Stomach (tissue), 9 donors: ENCODE data around the gene NHLH1. TPM values are rescaled to one million over a fixed set of nuclear protein-coding genes. Genes with fewer than 3 reads are reported as not detected.

ENCODE experiments used
- DNase-seq, 2 donors: peaks; one replicate each; pipeline versions ENCODE4 v3.0.0 to v3.0.0-alpha.2; 2013 to 2019
- H3K27ac ChIP-seq, 5 donors: fragments of 200-600 bp in 4 of 5; sonication (generic) in 4 of 5; one replicate each; pipeline ENCODE4 v1.5.1; 2013 to 2019; ENCODE audit warnings: mild to moderate bottlenecking in 1 of 5, moderate library complexity in 1 of 5
- H3K27me3 ChIP-seq, 3 donors: fragments of 200-600 bp; sonication (generic); one replicate each; pipeline ENCODE4 v1.5.1; 2017 to 2019; ENCODE audit warnings: mixed run types in 1 of 3
- H3K36me3 ChIP-seq, 4 donors: fragments of 200-600 bp; sonication (generic); 1 replicate in 3 of 4; 2 replicates in 1 of 4; pipeline ENCODE4 v1.5.1; 2016 to 2019
- H3K4me1 ChIP-seq, 4 donors: fragments of 200-600 bp; sonication (generic); one replicate each; pipeline ENCODE4 v1.5.1; 2016 to 2019
- H3K4me3 ChIP-seq, 4 donors: fragments of 200-600 bp; sonication (generic) in 3 of 4; one replicate each; pipeline ENCODE4 v1.5.1; 2016 to 2019; ENCODE audit warnings: mild to moderate bottlenecking in 1 of 4
- H3K9me3 ChIP-seq, 4 donors: fragments of 200-600 bp; sonication (generic); one replicate each; pipeline ENCODE4 v1.5.1; 2016 to 2019
- EP300 ChIP-seq: sonication (generic); formaldehyde crosslinking; IDR thresholded peaks from one replicate; pipeline ENCODE4 v1.6.1; 2017; ENCODE audit warnings: antibody characterized with exemption
- POLR2A ChIP-seq, 4 donors: fragments of 450-650 bp; IDR thresholded peaks; one replicate each; pipeline ENCODE4 v1.6.1; 2016; ENCODE audit warnings: antibody characterized with exemption in 4 of 4, control low read depth in 2 of 4, mild to moderate bottlenecking in 1 of 4, moderate library complexity in 1 of 4
- POLR2AphosphoS5 ChIP-seq, 3 donors: sonication (generic); formaldehyde crosslinking; IDR thresholded peaks; one replicate each; pipeline ENCODE4 v1.6.1; 2016; ENCODE audit warnings: antibody characterized with exemption in 3 of 3
- WGBS, 5 donors: extraction: QIAGEN DNeasy Blood & Tissue Kit in 3 of 5; methylation state at CpG; one replicate each; pipeline versions ENCODE4 v1.1.5 to v1.1.7; 2013 to 2018; 5-methylcytosine and 5-hydroxymethylcytosine counted together
- intact Hi-C: fragments of 100-400 bp; cut with DNase I; formaldehyde crosslinking; loops from one replicate; pipeline ENCODE4 v1.15.1; 2023; ENCODE audit warnings: low total_unique reads
- polyA plus RNA-seq, 3 donors: library from polyadenylated mRNA; stranded (reverse); fragments of 200-250 nt; gene quantifications; one replicate each; pipeline ENCODE4 v1.2.3, GENCODE V29; 2013
- small RNA-seq, 4 donors: library from RNA; depleted of rRNA; stranded (forward); fragments of <200 nt; gene quantifications; one replicate each; pipeline ENCODE3, GENCODE V24; 2016
- total RNA-seq, 5 donors: library from RNA; depleted of rRNA; stranded (reverse); fragments of >200 nt; gene quantifications; one replicate each; pipeline versions ENCODE4 v1.1.0 to v1.2.3, GENCODE V29; 2014 to 2016
- TF ChIP-seq, protein P1 (sequence below), 7 experiments: fragments of 450-650 bp in 4 of 7; fragments of 200-600 bp in 3 of 7; sonication (generic) in 3 of 7; IDR thresholded peaks; one replicate each; pipeline ENCODE4 v1.5.1; 2016 to 2019; ENCODE audit warnings: antibody characterized with exemption in 7 of 7, control low read depth in 2 of 7, mild to moderate bottlenecking in 1 of 7
- donor health status: healthy with polysubstance abuse.
- donor health status: Bipolar disorder and iron deficiency.
- donor health status: healthy.

Gene NHLH1
- total and polyA plus RNA-seq, 8 donors: 0.08 TPM; not detected in 7

DNA sequence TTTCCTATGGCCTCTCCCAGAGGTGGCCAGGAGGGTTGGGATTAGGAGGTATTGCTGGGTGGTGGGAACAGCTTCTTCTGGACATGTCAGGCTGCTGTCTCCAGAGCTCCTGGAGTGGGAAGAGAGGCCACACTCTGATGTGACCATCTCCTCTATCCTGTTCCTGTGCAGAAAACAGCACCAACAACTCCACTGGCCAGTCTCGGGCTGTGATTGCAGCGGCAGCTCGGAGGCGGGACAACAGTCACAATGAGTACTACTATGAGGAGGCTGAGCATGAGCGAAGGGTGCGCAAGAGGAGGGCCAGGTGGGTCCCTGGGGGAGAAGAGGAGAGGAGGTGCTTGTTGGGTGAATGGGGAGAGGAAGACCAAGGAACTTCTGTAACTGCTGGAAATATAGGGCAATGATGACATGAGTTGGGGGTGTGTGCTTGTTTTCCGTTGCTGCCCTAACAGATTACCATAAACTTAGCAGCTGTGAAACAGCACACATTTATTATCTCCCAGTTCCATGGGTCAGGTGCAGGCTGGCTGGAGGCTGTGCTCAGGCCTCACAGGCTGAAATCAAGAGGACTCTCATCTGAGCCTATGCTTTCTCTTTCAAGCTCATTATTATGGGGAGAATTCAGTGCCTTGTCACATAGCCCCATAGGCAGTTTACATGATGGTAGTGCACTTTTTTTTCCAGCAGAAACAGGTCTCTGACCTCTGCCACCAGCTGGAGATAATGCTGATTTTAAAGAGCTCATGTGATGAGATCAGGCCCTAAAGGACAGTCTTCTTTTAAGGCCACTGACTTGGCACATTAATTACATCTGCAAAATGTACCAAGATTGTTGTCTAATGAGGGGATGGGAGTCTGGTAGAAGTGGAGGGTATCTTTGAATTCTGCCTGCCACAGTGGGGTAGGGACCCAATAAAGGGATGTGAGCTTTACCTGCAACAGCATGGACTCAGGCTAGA lies 54.3 kb downstream of the NHLH1 start:
- no peak overlapping the region for H3K4me3 ChIP-seq
- WGBS, 5 donors: 93 to 95% (median 94%) methylated on average over 7 of the region's 7 CpGs
- H3K27ac ChIP-seq: no peak overlapping the region
- no peak for TF ChIP-seq EP300
- TF ChIP-seq POLR2A (IDR thresholded peaks at IDR 0.05): no peak
- TF ChIP-seq, protein P1, sequence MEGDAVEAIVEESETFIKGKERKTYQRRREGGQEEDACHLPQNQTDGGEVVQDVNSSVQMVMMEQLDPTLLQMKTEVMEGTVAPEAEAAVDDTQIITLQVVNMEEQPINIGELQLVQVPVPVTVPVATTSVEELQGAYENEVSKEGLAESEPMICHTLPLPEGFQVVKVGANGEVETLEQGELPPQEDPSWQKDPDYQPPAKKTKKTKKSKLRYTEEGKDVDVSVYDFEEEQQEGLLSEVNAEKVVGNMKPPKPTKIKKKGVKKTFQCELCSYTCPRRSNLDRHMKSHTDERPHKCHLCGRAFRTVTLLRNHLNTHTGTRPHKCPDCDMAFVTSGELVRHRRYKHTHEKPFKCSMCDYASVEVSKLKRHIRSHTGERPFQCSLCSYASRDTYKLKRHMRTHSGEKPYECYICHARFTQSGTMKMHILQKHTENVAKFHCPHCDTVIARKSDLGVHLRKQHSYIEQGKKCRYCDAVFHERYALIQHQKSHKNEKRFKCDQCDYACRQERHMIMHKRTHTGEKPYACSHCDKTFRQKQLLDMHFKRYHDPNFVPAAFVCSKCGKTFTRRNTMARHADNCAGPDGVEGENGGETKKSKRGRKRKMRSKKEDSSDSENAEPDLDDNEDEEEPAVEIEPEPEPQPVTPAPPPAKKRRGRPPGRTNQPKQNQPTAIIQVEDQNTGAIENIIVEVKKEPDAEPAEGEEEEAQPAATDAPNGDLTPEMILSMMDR (IDR thresholded peaks at IDR 0.05): no peak
- TF ChIP-seq POLR2AphosphoS5 (IDR thresholded peaks at IDR 0.05): no peak
- no peaks in the 10 kb centered on the region for H3K4me1 ChIP-seq
- intact Hi-C loops: no loop called here
- no peaks in the 10 kb centered on the region for H3K27me3 ChIP-seq
- no peaks in the 10 kb centered on the region for H3K9me3 ChIP-seq
- DNase-seq: no peak
- H3K36me3 ChIP-seq: peaks cover 0 to 84% (median 67%) of the 10 kb centered on the region in 4 donors

DNA sequence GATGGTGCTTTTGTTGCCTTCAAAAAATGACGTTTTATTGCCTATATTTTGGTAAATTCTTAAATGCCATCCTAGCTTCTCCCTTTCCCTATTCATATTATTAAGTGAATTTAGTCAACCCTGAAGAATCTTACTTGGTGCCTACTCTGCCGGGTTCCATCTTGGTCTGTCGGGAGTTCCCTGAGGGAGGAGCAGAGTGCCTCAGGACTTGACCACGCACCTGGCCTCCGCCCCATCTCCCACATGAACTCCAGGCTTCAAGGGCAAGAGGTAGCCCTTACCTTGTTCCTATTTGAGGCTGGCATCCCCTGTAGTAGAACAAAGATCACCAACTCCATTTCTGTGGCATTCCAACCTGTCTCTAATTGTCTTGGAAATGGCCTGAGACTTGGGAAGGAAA lies 55.0 kb downstream of the NHLH1 start:
- TF ChIP-seq, protein P1 (IDR thresholded peaks at IDR 0.05): no peak
- TF ChIP-seq EP300 (no peak), POLR2AphosphoS5 (IDR thresholded peaks at IDR 0.05) (no peak), POLR2A (IDR thresholded peaks at IDR 0.05) (no peak)
- no peaks in the 10 kb centered on the region for H3K27me3 ChIP-seq
- no peaks in the 10 kb centered on the region for H3K4me1 ChIP-seq
- peaks cover 0 to 85% (median 72%) of the 10 kb centered on the region in 4 donors for H3K36me3 ChIP-seq
- 92 to 96% (median 94%) methylated on average over 5 of the region's 5 CpGs for WGBS, 5 donors
- no peak overlapping the region for H3K27ac ChIP-seq
- DNase-seq: no peak
- H3K9me3 ChIP-seq: no peaks in the 10 kb centered on the region
- no peak overlapping the region for H3K4me3 ChIP-seq
- intact Hi-C loops: no loop called here

Small RNA genes within 50 kb of the gene (small RNA-seq; reads per million reads assigned to genes)
- gene RF00019 (0 reads per million in 4 donors), gene RNU4-42P (0 to 0.20 (median 0) reads per million in 4 donors)

Other genes starting within 250 kb of the NHLH1 start
- under 1 TPM in 1 of 5 donors, not detected in 4; 0.37 TPM for gene ATP1A4, start 215.5 kb upstream of the NHLH1 start, total RNA-seq
- gene ATP1A4, start 215.5 kb upstream of the NHLH1 start, polyA plus RNA-seq: under 1 TPM in 1 of 3 donors, not detected in 2; 0.05 TPM
- under 1 TPM in 1 of 5 donors, not detected in 4; 0.55 TPM for gene CASQ1, start 176.5 kb upstream of the NHLH1 start, total RNA-seq
- gene CASQ1, start 176.5 kb upstream of the NHLH1 start, polyA plus RNA-seq: under 1 TPM in 2 of 3 donors, not detected in 1; 0.48 to 0.61 TPM
- 10 to 100 TPM; 26.3 to 75.4 (median 34.8) TPM for gene PEA15, start 161.7 kb upstream of the NHLH1 start, total RNA-seq
- gene PEA15, start 161.7 kb upstream of the NHLH1 start, polyA plus RNA-seq: 100 to 1,000 TPM in 2 of 3 donors, 10 to 100 TPM in 1; 69.4 to 127 (median 107) TPM
- gene DCAF8, start 104.5 kb upstream of the NHLH1 start, total RNA-seq: 100 to 1,000 TPM in 3 of 5 donors, 10 to 100 TPM in 2; 85.8 to 267 (median 148) TPM
- gene DCAF8, start 104.5 kb upstream of the NHLH1 start, polyA plus RNA-seq: 10 to 100 TPM; 39.4 to 45.1 (median 40.7) TPM
- 100 to 1,000 TPM in 1 of 5 donors, 10 to 100 TPM in 3, 1 to 10 TPM in 1; 9.3 to 117 (median 56.0) TPM for gene PEX19, start 81.9 kb upstream of the NHLH1 start, total RNA-seq
- 10 to 100 TPM; 15.7 to 29.3 (median 25.4) TPM for gene PEX19, start 81.9 kb upstream of the NHLH1 start, polyA plus RNA-seq
- 100 to 1,000 TPM in 4 of 5 donors, 10 to 100 TPM in 1; 64.8 to 243 (median 124) TPM for gene COPA, start 23.8 kb upstream of the NHLH1 start, total RNA-seq
- 10 to 100 TPM; 42.4 to 57.0 (median 49.2) TPM for gene COPA, start 23.8 kb upstream of the NHLH1 start, polyA plus RNA-seq
- gene NCSTN, start 23.7 kb upstream of the NHLH1 start, total RNA-seq: 100 to 1,000 TPM in 1 of 5 donors, 10 to 100 TPM in 4; 18.2 to 123 (median 71.0) TPM
- gene NCSTN, start 23.7 kb upstream of the NHLH1 start, polyA plus RNA-seq: 10 to 100 TPM; 14.5 to 37.0 (median 34.6) TPM
- gene VANGL2, start 33.5 kb downstream of the NHLH1 start, total RNA-seq: 1 to 10 TPM in 4 of 5 donors, under 1 TPM in 1; 0.45 to 7.4 (median 4.4) TPM
- gene VANGL2, start 33.5 kb downstream of the NHLH1 start, polyA plus RNA-seq: 1 to 10 TPM in 2 of 3 donors, under 1 TPM in 1; 0.46 to 4.2 (median 1.5) TPM
- 10 to 100 TPM in 2 of 5 donors, 1 to 10 TPM in 1, under 1 TPM in 1, not detected in 1; 0.37 to 18.1 (median 8.1) TPM for gene SLAMF6, start 156.2 kb downstream of the NHLH1 start, total RNA-seq
- 1 to 10 TPM in 2 of 3 donors, under 1 TPM in 1; 0.19 to 1.1 (median 1.1) TPM for gene SLAMF6, start 156.2 kb downstream of the NHLH1 start, polyA plus RNA-seq
- 1 to 10 TPM; 1.3 to 7.6 (median 2.8) TPM for gene CD84, start 212.4 kb downstream of the NHLH1 start, total RNA-seq
- under 1 TPM; 0.23 to 0.75 (median 0.46) TPM for gene CD84, start 212.4 kb downstream of the NHLH1 start, polyA plus RNA-seq